ENCODE data around the gene SLC35C1. TPM values are rescaled to one million over a fixed set of nuclear protein-coding genes. Genes with fewer than 3 reads are reported as not detected.

SLC35C1 gene
- total and polyA plus RNA-seq, 2 of the 13 experiments (the other 11 are each of a cell fraction or from before 2014, with no cell fraction given): 2.9 to 7.0 TPM

- TF ChIP-seq CTCF (CRISPR knock-in tag; IDR thresholded peaks at IDR 0.05): peak; percentile 75
- TF ChIP-seq KDM2A (CRISPR knock-in tag; IDR thresholded peaks at IDR 0.05; ENCODE audit: borderline replicate concordance, low read depth): 0 out of 2 replicates have a peak, but pooled peaks have one; percentile 25
- peak; percentile 22 for TF ChIP-seq TEAD3 (CRISPR knock-in tag; optimal IDR thresholded peaks at IDR 0.05; ENCODE audit: borderline replicate concordance)
- TF ChIP-seq SALL1 (CRISPR knock-in tag; IDR thresholded peaks at IDR 0.05): 0 out of 2 replicates have a peak, but pooled peaks have one; percentile 6
- TF ChIP-seq HBP1 (CRISPR knock-in tag; IDR thresholded peaks at IDR 0.05; ENCODE audit: low read depth): no peak
- no peak for TF ChIP-seq HOXA9 (CRISPR knock-in tag; IDR thresholded peaks at IDR 0.05; ENCODE audit: borderline replicate concordance)
- 0 out of 2 replicates have a peak, but pooled peaks have one; percentile 12 for TF ChIP-seq SMAD3 (CRISPR knock-in tag; IDR thresholded peaks at IDR 0.05)
- TF ChIP-seq MNT (IDR thresholded peaks at IDR 0.05): peak; percentile 97
Observed at GRCh38 chr11:45771193-45771565, 33.8 kb upstream of the SLC35C1 start (continued).

All from HepG2 (cell line).